IMR-90 (cell line): ENCODE measurements around the gene DNAJB2. TPM values are rescaled to one million over a fixed set of nuclear protein-coding genes. Genes with fewer than 3 reads are reported as not detected.

ENCODE experiments used
- ATAC-seq: fragments of 200-7000 bp; cut with Tn5 transposase; 2 replicates; pipeline ENCODE4 v1.9.1; 2020; ENCODE audit warnings: low read depth, mild to moderate bottlenecking, moderate library complexity
- BruUV-seq: library from RNA; stranded (reverse); fragments of 400-500 nt; replicated peaks from 2 replicates; lab custom pipeline; 2021; lab: Mats Ljungman, UMichigan
- CTCF ChIA-PET: fragments of 300-600 bp; formaldehyde crosslinking; extraction: SDS; loops from one replicate; lab custom pipeline; 2021; ENCODE audit warnings: antibody characterized with exemption; lab: Yijun Ruan, JAX
- POLR2A ChIA-PET: fragments of 300-600 bp; sonication (Branson Sonifier 250); formaldehyde crosslinking; loops from one replicate; lab custom pipeline; 2022; ENCODE audit warnings: antibody characterized with exemption; ENCODE audit not compliant: unreplicated experiment; lab: Charles Lee
- DNase-seq: peaks from one replicate; pipeline ENCODE4 v3.0.0; 2013
- H2AFZ ChIP-seq: replicated peaks from 2 replicates; pipeline ENCODE3; 2013; ENCODE audit warnings: low read length, mild to moderate bottlenecking; ENCODE audit not compliant: poor library complexity
- H2AK5ac ChIP-seq: 2 replicates; pipeline ENCODE4 v1.6.1; 2013; ENCODE audit warnings: low read depth, low read length, inconsistent platforms
- H2AK9ac ChIP-seq: replicated peaks from 2 replicates; pipeline ENCODE3; 2013; ENCODE audit warnings: mild to moderate bottlenecking, low read depth, low read length, moderate library complexity; ENCODE audit not compliant: poor library complexity
- H2BK120ac ChIP-seq: 2 replicates; pipeline ENCODE4 v1.6.1; 2013; ENCODE audit warnings: low read depth, low read length, inconsistent platforms
- H2BK15ac ChIP-seq: 3 replicates; pipeline ENCODE4 v1.6.1; 2013; ENCODE audit warnings: low read depth, low read length, inconsistent platforms
- H2BK20ac ChIP-seq: 2 replicates; pipeline ENCODE4 v1.6.1; 2013; ENCODE audit warnings: low read depth, mild to moderate bottlenecking, inconsistent platforms, low read length, moderate library complexity
- H2BK5ac ChIP-seq: 2 replicates; pipeline ENCODE4 v1.6.1; 2013; ENCODE audit warnings: mild to moderate bottlenecking, low read depth, low read length, inconsistent platforms; ENCODE audit not compliant: poor library complexity, severe bottlenecking
- H3K14ac ChIP-seq: replicated peaks from 2 replicates; pipeline ENCODE4 v1.6.1; 2013; ENCODE audit warnings: low read depth, low read length, inconsistent platforms
- H3K18ac ChIP-seq: 2 replicates; pipeline ENCODE4 v1.6.1; 2013; ENCODE audit warnings: low read depth, low read length, control low read depth
- H3K23ac ChIP-seq: 2 replicates; pipeline ENCODE4 v1.6.1; 2013; ENCODE audit warnings: low read depth, low read length, inconsistent platforms
- H3K27ac ChIP-seq: 2 replicates; pipeline ENCODE4 v1.5.1; 2013; ENCODE audit warnings: mild to moderate bottlenecking, control low read depth, low read length; ENCODE audit not compliant: insufficient read depth
- H3K27me3 ChIP-seq: 2 replicates; pipeline ENCODE4 v1.6.1; 2013; ENCODE audit warnings: low read length; ENCODE audit not compliant: control insufficient read depth, insufficient read depth
- H3K36me3 ChIP-seq: 2 replicates; pipeline ENCODE4 v1.6.1; 2013; ENCODE audit warnings: low read length, mixed read lengths; ENCODE audit not compliant: control insufficient read depth, insufficient read depth
- H3K4ac ChIP-seq: 2 replicates; pipeline ENCODE4 v1.6.1; 2013; ENCODE audit warnings: low read depth, low read length, inconsistent platforms
- H3K4me1 ChIP-seq: 2 replicates; pipeline ENCODE4 v1.6.1; 2013; ENCODE audit warnings: low read length, mixed read lengths; ENCODE audit not compliant: control insufficient read depth, insufficient read depth
- H3K4me2 ChIP-seq: 2 replicates; pipeline ENCODE4 v1.6.1; 2013; ENCODE audit warnings: low read depth, mild to moderate bottlenecking, control low read depth, low read length, moderate library complexity
- H3K4me3 ChIP-seq: 2 replicates; pipeline ENCODE4 v1.5.1; 2013; ENCODE audit warnings: low read depth, mild to moderate bottlenecking, control low read depth, low read length, moderate library complexity; ENCODE audit not compliant: insufficient read depth
- H3K56ac ChIP-seq: 2 replicates; pipeline ENCODE4 v1.6.1; 2013; ENCODE audit warnings: low read length, inconsistent platforms; ENCODE audit not compliant: insufficient read depth; ENCODE audit errors: extremely low read depth
- H3K79me1 ChIP-seq, 2 experiments: 2 replicates each; pipeline ENCODE4 v1.6.1; 2013; ENCODE audit warnings: low read length in 2 of 2, inconsistent platforms in 1 of 2, low read depth in 1 of 2
- H3K9ac ChIP-seq: 2 replicates; pipeline ENCODE4 v1.6.1; 2013; ENCODE audit warnings: low read depth, low read length, control low read depth
- H3K9me1 ChIP-seq: 2 replicates; pipeline ENCODE4 v1.6.1; 2013; ENCODE audit warnings: low read length, inconsistent platforms; ENCODE audit not compliant: insufficient read depth
- H3K9me3 ChIP-seq: 2 replicates; pipeline ENCODE4 v1.6.1; 2013; ENCODE audit warnings: low read length; ENCODE audit not compliant: control insufficient read depth, insufficient read depth
- H4K20me1 ChIP-seq: 2 replicates; pipeline ENCODE4 v1.6.1; 2013; ENCODE audit warnings: low read length, inconsistent platforms; ENCODE audit not compliant: insufficient read depth
- H4K5ac ChIP-seq: 2 replicates; pipeline ENCODE4 v1.6.1; 2013; ENCODE audit warnings: mild to moderate bottlenecking, low read depth, low read length, control low read depth
- H4K8ac ChIP-seq, 2 experiments: 2 replicates each; pipeline ENCODE4 v1.6.1; 2013; ENCODE audit warnings: low read depth in 2 of 2, low read length in 2 of 2, control low read depth in 1 of 2, inconsistent platforms in 1 of 2
- H4K91ac ChIP-seq: 2 replicates; pipeline ENCODE4 v1.6.1; 2013; ENCODE audit warnings: low read depth, low read length, inconsistent platforms; ENCODE audit not compliant: insufficient read depth
- BHLHE40 ChIP-seq: fragments of 150-350 bp; IDR thresholded peaks from 2 replicates; pipeline ENCODE4 v1.6.1; 2016; ENCODE audit warnings: mild to moderate bottlenecking, low read depth, low read length
- CHD1 ChIP-seq: IDR thresholded peaks from 2 replicates; pipeline ENCODE4 v1.6.1; 2012; ENCODE audit warnings: low read depth, low read length, improper control_type of control experiment
- CTCF ChIP-seq: conservative IDR thresholded peaks from 2 replicates; pipeline ENCODE4 v1.5.1; 2012; ENCODE audit warnings: mild to moderate bottlenecking, low read depth, low read length, improper control_type of control experiment
- FOS ChIP-seq: fragments of 150-350 bp; IDR thresholded peaks from 2 replicates; pipeline ENCODE4 v1.6.1; 2016; ENCODE audit warnings: low read depth, low read length
- MAFK ChIP-seq: IDR thresholded peaks from 2 replicates; pipeline ENCODE4 v1.6.1; 2012; ENCODE audit warnings: low read depth, low read length, improper control_type of control experiment
- MAZ ChIP-seq: IDR thresholded peaks from 2 replicates; pipeline ENCODE4 v1.6.1; 2012; ENCODE audit warnings: low read depth, mild to moderate bottlenecking, low read length, improper control_type of control experiment, moderate library complexity, borderline replicate concordance
- MXI1 ChIP-seq: IDR thresholded peaks from 2 replicates; pipeline ENCODE4 v1.6.1; 2012; ENCODE audit warnings: low read depth, mild to moderate bottlenecking, low read length, moderate library complexity, borderline replicate concordance
- NFE2L2 ChIP-seq: fragments of 150-350 bp; IDR thresholded peaks from 2 replicates; pipeline ENCODE4 v1.6.1; 2016; ENCODE audit warnings: low read depth, mild to moderate bottlenecking, low read length
- POLR2A ChIP-seq: IDR thresholded peaks from 2 replicates; pipeline ENCODE4 v1.6.1; 2012; ENCODE audit warnings: mild to moderate bottlenecking, low read depth, low read length
- RAD21 ChIP-seq: IDR thresholded peaks from 2 replicates; pipeline ENCODE4 v1.6.1; 2012; ENCODE audit warnings: low read length, improper control_type of control experiment
- SMC3 ChIP-seq: fragments of 150-350 bp; IDR thresholded peaks from 2 replicates; pipeline ENCODE4 v1.6.1; 2016; ENCODE audit warnings: low read depth, mild to moderate bottlenecking, antibody characterized with exemption, low read length, moderate library complexity
- USF2 ChIP-seq: fragments of 150-350 bp; IDR thresholded peaks from 2 replicates; pipeline ENCODE4 v1.6.1; 2017; ENCODE audit warnings: mild to moderate bottlenecking, antibody characterized with exemption, low read length, low read depth
- WGBS, 2 experiments: methylation state at CpG; one replicate each; pipeline versions ENCODE4 v1.1.5 to v1.1.7; 2013; ENCODE audit warnings: missing lambda C conversion rate in 2 of 2; ENCODE audit not compliant: insufficient read length in 1 of 2; ENCODE audit errors: extremely low coverage in 2 of 2; 5-methylcytosine and 5-hydroxymethylcytosine counted together
- dilution Hi-C: fragments of 300-500 bp; cut with HindIII; formaldehyde crosslinking; loops from one replicate; pipeline ENCODE4 v1.14.3; 2018; ENCODE audit warnings: low sequenced_read_pairs; ENCODE audit not compliant: unreplicated experiment
- in situ Hi-C: fragments of 300-500 bp; cut with MboI; formaldehyde crosslinking; loops from 3 replicates; pipeline ENCODE4 v1.14.3; 2019; ENCODE audit warnings: low sequenced_read_pairs, inconsistent platforms, mixed read lengths
- intact Hi-C: fragments of 100-400 bp; cut with micrococcal nuclease; formaldehyde crosslinking; loops from 2 replicates; pipeline ENCODE4 v1.10.0; 2022
- polyA plus RNA-seq, 3 experiments: library from polyadenylated mRNA; depleted of rRNA; stranded (reverse); fragments of >200 nt; gene quantifications; 2 replicates each; pipeline ENCODE4 v1.2.3, GENCODE V29; 2012; ENCODE audit warnings: low replicate concordance in 1 of 3
- total RNA-seq: library from RNA; depleted of rRNA; stranded (reverse); fragments of >200 nt; gene quantifications from 2 replicates; pipeline ENCODE4 v1.2.3, GENCODE V29; 2012

DNAJB2 gene
- total and polyA plus RNA-seq, 2 of the 4 experiments (the other 2 are of a cell fraction): 30.6 to 45.8 TPM

- BruUV-seq: no TSS peak
- H3K4me2 ChIP-seq: no peak overlapping the region
- intact Hi-C loops (no loop called here), dilution Hi-C loops (no loop called here), in situ Hi-C loops (no loop called here)
- H4K91ac ChIP-seq: no peak overlapping the region
- no peak overlapping the region for H2BK20ac ChIP-seq
- H3K4me3 ChIP-seq: no peak overlapping the region
- no peak overlapping the region for H3K27ac ChIP-seq
- ATAC-seq: no peak
- H4K5ac ChIP-seq: no peak overlapping the region
- H3K9ac ChIP-seq: no peak overlapping the region
- no peaks in the 10 kb centered on the region for H3K79me1 ChIP-seq
- ChIA-PET CTCF (no interaction called here), POLR2A (no interaction called here)
- no peak overlapping the region for H3K56ac ChIP-seq
- H3K27me3 ChIP-seq: peaks cover 60% of the 10 kb centered on the region
- TF ChIP-seq USF2 (no peak), MAZ (no peak), CTCF (no peak), BHLHE40 (no peak), SMC3 (no peak), MXI1 (no peak), RAD21 (no peak), POLR2A (no peak), FOS (no peak), MAFK (no peak), CHD1 (no peak), NFE2L2 (no peak)
- H2BK5ac ChIP-seq: no peak overlapping the region
- WGBS, 2 experiments: no CpG with 5 or more reads among the region's 2 CpGs
- H3K18ac ChIP-seq: no peak overlapping the region
- no peak overlapping the region for H3K4ac ChIP-seq
- H2AK5ac ChIP-seq: no peak overlapping the region
- H3K14ac ChIP-seq: no peak overlapping the region
- DNase-seq: no peak
- H3K9me1 ChIP-seq: no peaks in the 10 kb centered on the region
- no peaks in the 10 kb centered on the region for H4K20me1 ChIP-seq
- H4K8ac ChIP-seq: no peak overlapping the region
- H2AFZ ChIP-seq: no peak overlapping the region
- no peak overlapping the region for H2BK15ac ChIP-seq
- H3K4me1 ChIP-seq: no peaks in the 10 kb centered on the region
- no peaks in the 10 kb centered on the region for H3K36me3 ChIP-seq
- no peaks in the 10 kb centered on the region; the same call in 1 of the 2 replicates for H3K9me3 ChIP-seq
- no peak overlapping the region for H3K23ac ChIP-seq
- H2AK9ac ChIP-seq: no peak overlapping the region
- H2BK120ac ChIP-seq: no peak overlapping the region
Measured at GRCh38 chr2:219327719-219328118, 48.6 kb downstream of the DNAJB2 start.
